ELR (cell line): ENCODE results near the gene RIIAD1.
"Not testable (repeated sequence)": the region's sequence is repeated elsewhere in the genome, so short reads cannot be mapped to it uniquely, and the experiment has no call there.

ENCODE experiments used
- DNase-seq: peaks from one replicate; pipeline ENCODE4 v3.0.0-alpha.2; 2015; ENCODE audit warnings: low read depth

Gene RIIAD1

GRCh38 chr1:151720974-151721787 lies at the start of gene RIIAD1:
RIIAD1 (plus strand) TSS chr1:151721522; CDS start chr1:151721537, 15 bp downstream.
- peak; percentile 37 for DNase-seq

GRCh38 chr1:151673407-151673806 lies 47.9 kb upstream of the RIIAD1 start:
- DNase-seq, result no peak

GRCh38 chr1:151680391-151680790 lies 40.9 kb upstream of the RIIAD1 start:
- peak; percentile 58 for DNase-seq

GRCh38 chr1:151680826-151681225 lies 40.5 kb upstream of the RIIAD1 start:
- peak; percentile 92 for DNase-seq

- DNase-seq, result peak; percentile 6
These were observed 39.4 kb upstream of the RIIAD1 start for GRCh38 chr1:151681923-151682322.

GRCh38 chr1:151682901-151683300 lies 38.4 kb upstream of the RIIAD1 start:
- not testable (repeated sequence) for DNase-seq

GRCh38 chr1:151684128-151684527 lies 37.2 kb upstream of the RIIAD1 start:
- no peak for DNase-seq

- no peak for DNase-seq
These were observed 34.8 kb upstream of the RIIAD1 start for GRCh38 chr1:151686561-151686960.

GRCh38 chr1:151689494-151689893 lies 31.8 kb upstream of the RIIAD1 start:
- DNase-seq, result no peak

- no peak for DNase-seq
These were observed 29.1 kb upstream of the RIIAD1 start for GRCh38 chr1:151692226-151692625.

GRCh38 chr1:151693057-151693651 lies 28.2 kb upstream of the RIIAD1 start:
- peak; percentile 60 for DNase-seq

- no peak for DNase-seq
These were observed 19.8 kb upstream of the RIIAD1 start for GRCh38 chr1:151701515-151701914.

GRCh38 chr1:151702936-151703335 lies 18.4 kb upstream of the RIIAD1 start:
- DNase-seq, result no peak

- DNase-seq, result no peak
These were observed 17.5 kb upstream of the RIIAD1 start for GRCh38 chr1:151703813-151704212.

GRCh38 chr1:151704246-151704645 lies 17.1 kb upstream of the RIIAD1 start:
- DNase-seq, result no peak

GRCh38 chr1:151705146-151705545 lies 16.2 kb upstream of the RIIAD1 start:
- DNase-seq, result no peak

- DNase-seq, result no peak
These were observed 15.4 kb upstream of the RIIAD1 start for GRCh38 chr1:151705753-151706463.

GRCh38 chr1:151706464-151707415 lies 14.6 kb upstream of the RIIAD1 start:
- DNase-seq, result no peak

- DNase-seq, result no peak
These were observed 13.7 kb upstream of the RIIAD1 start for GRCh38 chr1:151707541-151708065.

- DNase-seq, result no peak
These were observed 12.4 kb upstream of the RIIAD1 start for GRCh38 chr1:151708891-151709290.

GRCh38 chr1:151710187-151710840 lies 11.0 kb upstream of the RIIAD1 start:
- DNase-seq, result peak; percentile 50
